Esophagus muscularis mucosa (tissue), 4 donors: ENCODE data around the gene HOTAIR. TPM values are rescaled to one million over a fixed set of nuclear protein-coding genes. Genes with fewer than 3 reads are reported as not detected.
A peak's percentile ranks its signal among the peaks of the same experiment; 100 is the strongest.

Experiments
- DNase-seq: peaks from one replicate; pipeline ENCODE4 v3.0.0-alpha.2; 2017; ENCODE audit errors: extremely low spot score
- H3K27ac ChIP-seq, 4 donors: fragments of 200-600 bp; sonication (generic); replicated peaks in 1 of 4; 1 replicate in 3 of 4; 2 replicates in 1 of 4; pipeline ENCODE4 v1.5.1; 2016 to 2019; ENCODE audit warnings: mild to moderate bottlenecking in 1 of 4
- H3K27me3 ChIP-seq, 4 donors: fragments of 200-600 bp; sonication (generic); one replicate each; pipeline versions ENCODE4 v1.5.1 to v1.6.0; 2016 to 2019
- H3K36me3 ChIP-seq, 4 donors: fragments of 200-600 bp; sonication (generic); one replicate each; pipeline ENCODE4 v1.5.1; 2016 to 2019
- H3K4me1 ChIP-seq, 4 donors: fragments of 200-600 bp; sonication (generic); one replicate each; pipeline ENCODE4 v1.5.1; 2016 to 2019
- H3K4me3 ChIP-seq, 4 donors: fragments of 200-600 bp; sonication (generic); 1 replicate in 2 of 4; 2 replicates in 2 of 4; pipeline ENCODE4 v1.5.1; 2016 to 2019; ENCODE audit warnings: mild to moderate bottlenecking in 4 of 4, moderate library complexity in 1 of 4
- H3K9me3 ChIP-seq, 4 donors: fragments of 200-600 bp; sonication (generic); 1 replicate in 3 of 4; 2 replicates in 1 of 4; pipeline ENCODE4 v1.5.1; 2016 to 2019
- CTCF ChIP-seq, 3 experiments: fragments of 200-600 bp in 2 of 3; fragments of 450-650 bp in 1 of 3; sonication (generic) in 2 of 3; IDR thresholded peaks; one replicate each; pipeline ENCODE4 v1.5.1; 2017 to 2019; ENCODE audit warnings: antibody characterized with exemption in 3 of 3, mild to moderate bottlenecking in 2 of 3, moderate library complexity in 1 of 3
- EP300 ChIP-seq: sonication (generic); formaldehyde crosslinking; IDR thresholded peaks from one replicate; pipeline ENCODE4 v1.6.1; 2017; ENCODE audit warnings: antibody characterized with exemption
- POLR2A ChIP-seq: fragments of 450-650 bp; IDR thresholded peaks from one replicate; pipeline ENCODE4 v1.6.1; 2017; ENCODE audit warnings: antibody characterized with exemption, moderate library complexity, mild to moderate bottlenecking, low read depth
- POLR2AphosphoS5 ChIP-seq, 2 donors: sonication (generic); formaldehyde crosslinking; IDR thresholded peaks; one replicate each; pipeline ENCODE4 v1.6.1; 2017; ENCODE audit warnings: antibody characterized with exemption in 2 of 2
- WGBS: methylation state at CpG from one replicate; pipeline ENCODE4 v1.1.5; 2018; 5-methylcytosine and 5-hydroxymethylcytosine counted together
- intact Hi-C: fragments of 100-400 bp; cut with DNase I; formaldehyde crosslinking; loops from one replicate; pipeline ENCODE4 v1.15.1; 2023
- total RNA-seq, 4 donors: library from RNA; depleted of rRNA; stranded (reverse); fragments of >200 nt; gene quantifications; one replicate each; pipeline versions ENCODE4 v1.1.0 to v1.2.1, GENCODE V29; 2016

Gene HOTAIR
- total RNA-seq, 4 donors from 2014 or later: not detected

DNA sequence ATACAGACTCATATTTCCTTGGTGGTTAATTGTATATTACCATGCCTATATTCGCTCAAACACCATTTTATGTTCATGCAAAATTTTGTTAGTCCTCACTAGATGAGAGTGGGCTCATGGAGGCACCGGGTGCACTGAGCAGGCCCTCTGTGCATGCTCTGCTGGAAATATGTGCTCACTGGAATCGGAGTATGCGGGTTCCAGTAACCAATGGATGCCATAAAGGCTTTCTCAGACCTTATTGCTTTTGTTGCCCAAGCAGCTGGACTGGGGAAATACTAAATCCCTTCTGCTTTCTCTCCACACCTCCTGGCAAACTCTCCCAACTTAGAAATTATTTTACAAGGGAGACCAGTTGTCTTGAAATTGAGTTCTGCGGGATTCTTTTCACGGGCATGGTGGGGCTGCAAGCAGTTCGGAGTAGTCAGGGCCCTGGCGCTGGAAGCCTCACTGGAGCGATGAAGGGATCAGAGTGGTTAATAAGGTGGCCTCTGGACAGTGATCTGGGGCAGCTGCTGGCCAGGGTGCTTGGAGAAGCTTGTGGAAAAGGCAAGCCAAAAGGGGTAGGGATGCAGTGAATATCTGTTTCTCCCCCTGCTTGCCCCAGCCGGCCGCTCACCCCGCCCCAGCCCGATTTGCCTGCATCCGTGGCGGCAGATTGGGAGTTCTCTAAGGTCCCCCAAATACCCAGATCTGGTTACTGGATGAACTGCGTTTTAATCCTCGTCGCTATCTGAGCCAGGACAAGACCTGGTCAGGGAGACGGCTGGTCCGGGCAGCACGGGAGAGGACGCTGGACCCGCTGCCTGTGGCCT, 46.0 kb upstream of the HOTAIR start:
- Histone ChIP-seq H3K4me3 (no peak overlapping the region), H3K4me1 (peaks cover 16 to 43% (median 36%) of the 10 kb centered on the region in 4 donors), H3K36me3 (no peaks in the 10 kb centered on the region), H3K9me3 (no peaks in the 10 kb centered on the region), H3K27ac (no peak overlapping the region), H3K27me3 (peaks cover 0 to 100% (median 52%) of the 10 kb centered on the region in 4 donors)
- intact Hi-C loops: no loop called here
- TF ChIP-seq CTCF (IDR thresholded peaks at IDR 0.05): no peak
- no peak for TF ChIP-seq POLR2A
- TF ChIP-seq POLR2AphosphoS5 (IDR thresholded peaks at IDR 0.05): no peak
- TF ChIP-seq EP300: no peak
- no peak for DNase-seq
- WGBS: 84% methylated on average over 22 of the region's 23 CpGs

GRCh38 chr12:54019924-54020590, 45.3 kb upstream of the HOTAIR start:
- peak overlapping the region in 1 of 4 donors; percentile 23 for H3K27ac ChIP-seq
- DNase-seq: no peak
- H3K4me1 ChIP-seq: peaks cover 16 to 46% (median 36%) of the 10 kb centered on the region in 4 donors
- no peak for TF ChIP-seq EP300
- H3K9me3 ChIP-seq: no peaks in the 10 kb centered on the region
- H3K27me3 ChIP-seq: peaks cover 0 to 100% (median 53%) of the 10 kb centered on the region in 4 donors
- H3K4me3 ChIP-seq: no peak overlapping the region
- no peaks in the 10 kb centered on the region for H3K36me3 ChIP-seq
- intact Hi-C loops: loop anchor here (10.0 kb wide), 1 partner anchor 345 kb away; the partner anchor contains the start of gene GPR84
- 53% methylated on average over 8 of the region's 10 CpGs for WGBS

DNA sequence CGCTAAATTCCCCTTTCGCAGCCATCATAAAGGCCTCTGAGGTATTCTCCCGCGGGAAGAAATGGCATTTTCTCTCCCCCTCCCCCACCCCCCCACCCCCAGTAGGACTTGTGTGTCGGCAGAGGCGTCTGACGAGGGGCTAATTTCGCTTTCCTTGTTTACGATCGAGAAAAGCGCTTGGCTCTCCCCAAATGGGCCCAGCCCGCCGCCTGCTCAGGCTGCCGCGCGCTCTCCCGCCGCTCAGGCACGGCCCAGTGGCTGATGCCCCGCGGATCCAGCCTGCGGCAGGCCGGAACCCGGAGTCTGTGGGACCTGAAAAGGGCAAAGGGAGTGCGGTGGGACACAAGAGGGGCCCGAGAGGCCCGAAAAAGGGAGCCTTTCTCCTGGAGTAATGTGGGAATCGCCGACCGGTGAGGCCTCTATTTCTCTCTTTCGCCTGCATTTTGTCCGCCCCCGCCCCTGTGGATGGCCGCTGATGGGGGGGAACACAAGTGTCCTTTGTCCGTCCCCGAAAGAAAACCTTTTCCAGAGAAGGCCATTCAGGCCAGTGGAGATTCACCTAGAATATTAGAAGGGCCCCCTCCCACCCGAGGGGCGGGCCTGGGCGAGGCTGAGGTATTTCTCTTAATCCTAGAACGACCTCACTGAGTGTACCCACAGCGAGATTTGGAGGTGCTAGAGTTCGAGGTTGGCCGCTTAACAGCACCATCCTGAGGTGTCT, 44.5 kb upstream of the HOTAIR start:
- H3K27me3 ChIP-seq: peaks cover 0 to 100% (median 54%) of the 10 kb centered on the region in 4 donors
- intact Hi-C loops: loop anchor here (10.0 kb wide), 1 partner anchor 346 kb away; the partner anchor contains the start of gene GPR84
- H3K27ac ChIP-seq: peak overlapping the region in 1 of 4 donors; percentile 23
- no peaks in the 10 kb centered on the region for H3K36me3 ChIP-seq
- TF ChIP-seq POLR2AphosphoS5 (IDR thresholded peaks at IDR 0.05) (no peak), EP300 (no peak), CTCF (IDR thresholded peaks at IDR 0.05) (no peak), POLR2A (no peak)
- DNase-seq: no peak
- H3K4me1 ChIP-seq: peaks cover 22 to 54% (median 42%) of the 10 kb centered on the region in 4 donors
- H3K4me3 ChIP-seq: peak overlapping the region in 3 of 4 donors; percentile 24 to 56 (median 48)
- 54% methylated on average over 34 of the region's 43 CpGs for WGBS
- no peaks in the 10 kb centered on the region for H3K9me3 ChIP-seq

- intact Hi-C loops: loop anchor here (10.0 kb wide), 1 partner anchor 346 kb away; the partner anchor contains the start of gene GPR84
- no peak for DNase-seq
- Histone ChIP-seq H3K27ac (peak overlapping the region in 3 of 4 donors; percentile 22 to 61 (median 36)), H3K36me3 (no peaks in the 10 kb centered on the region), H3K9me3 (no peaks in the 10 kb centered on the region), H3K4me1 (peaks cover 22 to 57% (median 44%) of the 10 kb centered on the region in 4 donors), H3K27me3 (peaks cover 0 to 100% (median 52%) of the 10 kb centered on the region in 4 donors), H3K4me3 (peak overlapping the region; percentile 48 to 62 (median 53))
- TF ChIP-seq EP300 (no peak), POLR2A (no peak), CTCF (IDR thresholded peaks at IDR 0.05) (no peak), POLR2AphosphoS5 (IDR thresholded peaks at IDR 0.05) (no peak)
- WGBS: 37% methylated on average over 29 of the region's 29 CpGs
Observed at GRCh38 chr12:54018468-54018984, 43.8 kb upstream of the HOTAIR start.
